Measurements from ENCODE around the gene SPATA33.

Gene SPATA33

GRCh38 chr16:89717688-89718505 lies 60.3 kb downstream of the SPATA33 start:
- Histone ChIP-seq H3K4me1 (ENCODE audit: low read length) (peaks cover 11% of the 10 kb centered on the region), H3K79me2 (ENCODE audit: low read length) (peaks cover 18% of the 10 kb centered on the region), H3K9ac (ENCODE audit: low read length) (no peak overlapping the region)

More at GRCh38 chr16:89717688-89718505, 60.3 kb downstream of the SPATA33 start:
- peaks cover 13% of the 10 kb centered on the region for H3K36me3 ChIP-seq (replicated peaks; ENCODE audit: low read depth, low read length)
- no peak for TF ChIP-seq CTCF (IDR thresholded peaks at IDR 0.05; ENCODE audit: low read depth, low read length)
- no peak for TF ChIP-seq EZH2phosphoT487 (IDR thresholded peaks at IDR 0.05; ENCODE audit: low read depth)
- no peak overlapping the region for H3K4me3 ChIP-seq (ENCODE audit: low read length)
- peaks cover 11% of the 10 kb centered on the region for H4K20me1 ChIP-seq (ENCODE audit: insufficient read depth, low read length)
- no peaks in the 10 kb centered on the region for H3K9me3 ChIP-seq (ENCODE audit: insufficient read depth, low read length)
- H3K4me2 ChIP-seq (ENCODE audit: low read length) = no peak overlapping the region
- no peak overlapping the region for H2AFZ ChIP-seq (ENCODE audit: low read depth, low read length)
- H3K27ac ChIP-seq (ENCODE audit: low read length) = no peak overlapping the region
- H3K27me3 ChIP-seq (ENCODE audit: low read depth, low read length) = no peaks in the 10 kb centered on the region

Data from OCI-LY3 (cell line).